NCI-H1930 (cell line): Measurements from ENCODE around the gene PLEKHM3.
"Not testable (repeated sequence)": the region's sequence is repeated elsewhere in the genome, so short reads cannot be mapped to it uniquely, and the experiment has no call there.

Experiments used
- DNase-seq, 2 experiments: peaks; one replicate each; lab custom pipeline; 2025; lab: John Stamatoyannopoulos, UW

PLEKHM3 gene

DNA sequence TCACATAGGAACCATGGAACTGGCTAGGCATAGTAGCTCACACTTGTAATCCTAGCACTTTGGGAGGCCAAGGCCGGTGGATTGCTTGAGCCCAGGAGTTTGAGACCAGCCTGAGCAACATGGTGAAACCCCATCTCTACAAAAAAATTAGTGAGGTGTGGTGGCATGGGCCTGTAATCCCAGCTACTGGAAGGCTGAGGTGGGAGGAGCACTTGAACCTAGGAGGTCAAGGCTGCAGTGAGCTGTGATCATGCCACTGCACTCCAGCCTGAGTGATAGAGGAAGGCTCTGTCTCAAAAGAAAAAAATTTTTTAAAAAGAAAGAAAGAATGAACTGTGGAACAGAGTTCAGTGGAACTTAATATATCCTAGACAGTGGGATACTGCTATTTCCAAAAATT is 76.1 kb downstream of the PLEKHM3 start:
- not testable (repeated sequence) for DNase-seq

DNA sequence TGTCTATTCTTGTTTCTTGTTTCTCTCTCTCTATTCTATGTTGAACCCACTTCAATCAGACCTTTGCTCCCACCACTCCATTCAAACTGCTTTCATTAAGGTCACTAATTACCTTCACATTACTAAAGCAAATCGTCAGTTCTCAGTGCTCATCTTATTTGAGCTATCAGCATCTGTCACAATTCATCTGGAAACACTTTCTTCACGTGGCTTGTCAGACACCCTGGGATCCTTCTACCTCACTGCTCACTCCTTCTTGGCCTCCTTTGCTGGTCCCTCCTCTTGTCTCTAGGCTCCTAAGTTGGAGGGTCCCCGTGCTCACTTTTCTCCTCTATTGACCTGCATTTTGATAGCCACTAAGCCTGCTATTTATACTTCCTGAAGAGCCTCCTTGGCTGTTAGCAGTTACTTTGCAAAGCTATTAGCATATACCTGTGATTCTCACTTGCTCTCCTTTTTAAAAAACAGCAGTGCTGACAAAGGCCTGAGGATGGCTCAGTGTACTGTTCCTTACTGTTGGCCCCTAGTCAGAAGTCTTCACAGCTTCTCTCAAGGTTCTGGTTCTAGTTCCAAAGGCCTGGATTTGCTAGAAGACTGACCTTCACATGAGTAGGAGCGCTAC is 80.2 kb downstream of the PLEKHM3 start:
- no peak for DNase-seq

DNA sequence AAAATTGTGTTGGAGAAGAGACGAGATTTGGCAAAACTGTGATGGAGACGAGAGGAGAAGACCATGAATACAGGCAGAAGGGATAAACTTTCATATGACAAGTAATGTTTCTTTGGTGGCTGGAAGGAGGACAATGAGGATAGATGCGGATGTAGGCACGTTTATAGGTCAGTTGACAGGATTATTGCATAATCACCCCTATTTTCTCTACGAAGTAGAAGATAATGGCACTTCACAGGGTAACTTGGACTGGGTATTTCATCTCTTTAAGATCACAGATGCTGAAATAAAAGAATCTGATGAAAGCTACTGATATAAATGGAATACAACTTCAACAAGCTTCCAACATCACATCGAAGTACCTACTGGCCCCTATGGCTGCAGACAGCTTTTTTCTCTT is 81.0 kb downstream of the PLEKHM3 start:
- DNase-seq = no peak

DNA sequence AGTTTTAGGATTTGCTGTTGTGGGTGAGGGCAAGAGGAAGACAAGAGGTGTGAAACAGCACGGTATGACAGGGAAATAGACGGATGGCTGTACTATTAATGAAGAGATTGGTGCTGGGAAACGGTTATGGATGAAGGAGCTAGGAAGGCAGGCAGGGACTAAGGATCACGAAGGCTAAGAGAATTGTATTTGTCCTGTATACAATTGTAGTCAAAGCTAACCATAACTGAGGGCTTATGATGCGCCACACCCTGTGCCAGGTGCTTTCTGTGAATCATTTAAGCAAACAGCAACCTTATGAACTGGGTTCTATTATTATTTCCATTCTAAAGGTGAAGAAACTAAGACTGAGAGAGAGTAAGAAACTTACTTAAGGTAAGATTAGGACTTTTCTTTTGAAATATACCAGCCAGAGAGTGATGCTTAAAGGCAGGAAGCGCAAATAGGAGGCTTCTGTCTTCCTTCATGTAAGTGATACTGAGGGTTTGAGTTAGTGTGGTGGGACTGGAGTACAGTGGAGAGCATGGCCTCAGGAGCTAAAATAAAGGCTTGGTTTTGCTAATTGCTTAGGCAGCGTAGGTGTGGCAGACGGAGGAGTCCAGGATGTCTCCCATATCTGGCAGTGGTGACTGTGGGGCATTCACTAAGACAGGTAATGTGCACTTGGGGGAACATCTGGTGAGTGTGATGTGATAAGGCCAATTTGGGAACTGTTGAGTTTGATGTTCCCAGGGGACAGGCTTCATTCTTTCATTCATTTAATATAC is 85.8 kb downstream of the PLEKHM3 start:
- DNase-seq = no peak

DNA sequence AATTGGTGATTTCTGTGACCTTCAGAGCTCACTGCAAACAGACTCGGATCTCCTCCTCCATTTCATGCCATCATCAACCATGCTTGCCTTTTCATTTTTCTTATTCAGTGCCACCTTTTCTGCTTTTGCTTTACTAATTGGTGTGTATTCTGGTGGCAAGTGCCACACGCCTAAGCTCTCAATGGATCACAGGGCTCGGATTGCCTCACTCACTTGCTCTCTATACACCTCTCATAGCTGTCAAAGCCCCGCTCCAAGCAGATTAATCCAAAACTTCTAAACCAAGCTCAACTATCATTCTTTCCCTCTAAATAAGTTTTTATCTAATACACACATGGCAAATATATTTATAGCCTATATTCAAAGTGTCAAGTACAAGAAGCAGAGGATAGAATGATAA is 86.4 kb downstream of the PLEKHM3 start:
- DNase-seq = no peak

DNA sequence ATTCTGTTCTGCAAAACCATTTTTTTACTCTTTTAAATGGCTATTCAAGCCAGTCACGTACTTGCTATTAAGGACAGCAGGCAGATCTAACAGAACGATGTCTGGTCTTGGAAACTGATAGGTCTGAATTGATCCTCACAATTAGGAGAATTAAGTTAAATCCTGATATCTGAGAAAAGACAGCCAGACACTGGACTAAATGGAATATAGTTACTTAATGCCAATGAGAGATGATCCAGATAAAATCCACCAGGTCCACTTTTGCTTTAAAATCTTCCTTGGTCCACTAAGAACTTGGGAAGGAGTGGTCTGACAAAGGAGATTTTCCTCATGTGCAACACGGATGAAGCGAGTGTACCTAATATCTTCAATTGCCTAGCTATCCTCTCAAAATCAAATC is 86.9 kb downstream of the PLEKHM3 start:
- DNase-seq = no peak

DNA sequence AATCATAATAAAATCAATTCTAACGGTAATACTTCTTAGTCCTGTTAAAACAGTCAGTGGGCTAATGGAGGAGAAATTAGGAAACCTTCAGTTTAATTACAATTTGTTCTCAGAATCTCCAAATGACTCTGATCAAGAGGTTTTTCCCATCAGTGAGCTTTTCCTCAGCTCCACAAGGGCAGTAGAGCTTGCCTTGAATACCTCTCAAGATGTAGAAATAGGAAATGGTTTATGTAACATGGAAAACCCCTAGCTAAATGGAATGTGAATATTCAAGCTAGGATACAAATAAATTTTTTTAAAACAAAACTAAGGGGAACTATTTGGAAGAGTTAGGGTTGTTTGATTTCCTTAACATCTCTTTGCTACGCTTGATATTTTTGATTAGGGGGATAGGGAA is 87.5 kb downstream of the PLEKHM3 start:
- no peak for DNase-seq

DNA sequence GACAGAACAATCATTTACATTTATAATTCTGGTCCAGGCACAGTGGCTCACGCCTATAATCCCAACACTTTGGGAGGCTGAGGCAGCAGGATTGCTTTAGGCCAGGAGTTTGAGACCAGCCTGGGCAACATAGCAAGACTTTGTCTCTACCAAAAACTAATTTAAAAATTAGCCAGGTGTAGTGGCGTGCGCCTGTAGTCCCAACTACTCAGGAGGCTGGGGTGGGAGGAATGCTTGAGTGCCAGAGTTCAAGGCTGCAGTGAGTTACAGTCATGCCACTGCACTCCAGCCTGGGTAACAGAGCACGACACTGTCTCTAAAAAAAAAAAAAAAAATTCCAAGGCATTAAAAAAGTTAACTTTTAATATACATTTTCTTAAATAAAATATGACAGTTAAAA is 88.1 kb downstream of the PLEKHM3 start:
- no peak for DNase-seq

DNA sequence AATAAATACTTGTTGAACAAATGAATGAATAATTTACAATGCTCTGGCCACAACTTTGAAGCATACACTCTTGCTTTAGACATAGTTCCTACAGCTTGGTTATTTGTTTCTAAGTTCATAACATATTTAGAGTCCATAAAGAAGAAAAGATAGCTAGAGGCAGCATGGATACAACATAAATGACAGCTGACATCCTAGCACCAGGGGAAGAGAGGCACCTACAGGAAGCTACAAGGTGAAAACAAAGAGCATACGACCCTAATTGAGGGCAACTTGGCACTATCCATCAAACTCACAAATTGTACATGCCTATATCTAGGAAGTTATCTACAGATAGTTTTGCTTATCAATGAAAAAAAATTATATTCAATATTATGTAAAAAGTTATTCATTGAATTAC is 88.9 kb downstream of the PLEKHM3 start:
- no peak for DNase-seq

DNA sequence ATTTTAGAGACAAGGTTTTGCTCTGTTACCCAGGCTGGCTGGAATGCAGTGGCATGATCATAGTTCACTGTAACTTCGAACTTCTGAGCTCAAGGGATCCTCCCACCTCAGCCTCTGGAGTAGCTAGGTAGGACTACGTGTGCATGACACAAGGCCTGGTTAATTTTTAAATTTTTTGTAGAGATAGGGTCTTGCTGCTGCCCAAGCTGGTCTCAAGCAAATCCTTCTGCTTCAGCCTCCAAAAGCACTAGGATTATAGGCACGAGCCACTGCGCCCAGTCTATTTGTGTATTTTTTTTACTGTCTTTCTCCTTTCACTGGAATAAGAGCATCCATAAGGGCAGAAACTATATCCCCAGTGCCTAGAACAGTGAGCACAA is 89.3 kb downstream of the PLEKHM3 start:
- no peak for DNase-seq

DNA sequence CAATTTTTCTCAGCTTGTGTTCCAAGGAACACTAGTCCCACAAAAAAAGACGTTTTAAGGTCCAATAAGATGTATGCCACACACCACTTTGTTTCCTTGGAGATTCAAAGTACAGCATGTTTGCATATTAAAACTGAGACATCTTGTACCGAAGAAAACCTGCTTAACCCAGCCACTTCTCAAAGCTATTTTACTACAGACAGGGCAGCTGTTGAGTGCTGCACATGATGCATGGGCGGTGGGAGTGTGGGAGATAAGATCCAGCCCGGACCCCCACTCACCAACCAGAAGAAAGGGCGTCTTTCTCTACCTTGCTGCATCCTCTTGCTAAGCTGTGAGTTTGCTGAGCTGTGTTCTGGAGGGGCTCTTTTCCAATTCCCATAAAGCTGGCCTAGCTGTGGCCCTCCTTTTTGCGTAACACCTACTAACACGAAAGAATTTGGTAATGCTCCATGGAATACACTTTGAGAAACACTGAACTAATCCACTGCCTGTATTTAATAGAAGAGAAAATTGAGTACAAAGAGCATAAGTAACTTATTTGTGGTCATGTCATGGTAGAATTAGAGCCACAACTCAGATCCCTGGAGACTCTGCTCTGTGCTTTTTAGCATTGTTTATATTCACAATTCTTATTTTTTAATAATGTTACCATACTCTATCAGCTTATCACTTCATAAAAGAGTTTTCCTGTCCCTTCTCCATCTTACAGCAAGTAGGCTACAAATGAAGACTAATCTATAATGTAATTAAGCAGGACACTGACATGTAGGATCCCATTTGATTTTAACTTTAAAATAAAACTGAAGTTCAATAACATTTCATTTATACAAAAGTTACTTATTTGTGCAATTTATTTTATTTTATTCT is 90.0 kb downstream of the PLEKHM3 start:
- DNase-seq = no peak

DNA sequence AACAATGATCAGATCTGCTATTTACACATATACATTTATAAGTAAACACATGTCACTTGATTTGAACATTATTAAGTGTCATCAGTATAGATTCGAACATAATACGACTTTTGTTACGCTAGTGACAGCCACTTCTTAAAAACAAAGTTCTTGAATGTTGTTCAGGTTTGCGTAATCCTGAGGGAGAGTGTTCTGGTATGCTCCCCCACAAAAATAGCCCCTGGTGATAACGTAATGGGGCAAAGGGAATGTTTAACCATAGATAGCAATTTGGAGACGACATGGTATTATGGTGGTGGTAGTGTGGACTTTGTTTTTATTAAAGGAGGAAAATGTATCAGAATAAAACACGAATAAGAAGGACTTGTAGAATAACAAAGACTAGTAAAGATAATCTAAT is 90.6 kb downstream of the PLEKHM3 start:
- no peak for DNase-seq

DNA sequence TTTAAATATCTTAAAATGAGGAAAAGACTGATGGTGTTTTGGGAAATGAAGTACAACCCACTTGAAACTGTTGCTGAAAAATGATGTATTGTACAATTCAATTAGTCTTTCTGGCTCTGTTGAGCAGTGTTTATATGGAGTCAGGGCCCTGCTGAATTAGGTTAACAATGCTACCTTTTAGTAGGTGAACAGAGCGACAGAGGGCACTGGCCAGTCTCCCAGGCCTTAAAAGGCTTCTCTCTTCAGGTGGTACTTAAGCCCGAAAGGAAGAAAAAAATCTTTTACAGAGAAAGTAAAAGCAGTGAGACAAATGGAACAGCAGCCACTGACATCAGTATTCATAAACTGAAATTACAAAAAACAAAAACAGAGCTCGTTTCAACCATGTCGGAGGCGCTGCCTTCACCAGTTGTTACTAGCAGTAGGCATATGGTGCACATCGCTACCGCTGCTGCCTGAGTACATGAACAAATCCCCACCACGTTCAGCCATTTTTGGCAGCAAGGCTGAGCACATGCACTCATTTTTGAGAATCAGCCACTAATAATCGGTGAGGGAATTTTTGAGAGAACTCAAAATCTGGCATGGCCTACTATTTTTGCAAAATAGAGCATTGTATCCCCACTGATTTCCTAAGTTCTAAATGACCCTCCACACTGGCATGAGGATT is 91.8 kb downstream of the PLEKHM3 start:
- DNase-seq = peak in 1 of 2 experiments; percentile 12

DNA sequence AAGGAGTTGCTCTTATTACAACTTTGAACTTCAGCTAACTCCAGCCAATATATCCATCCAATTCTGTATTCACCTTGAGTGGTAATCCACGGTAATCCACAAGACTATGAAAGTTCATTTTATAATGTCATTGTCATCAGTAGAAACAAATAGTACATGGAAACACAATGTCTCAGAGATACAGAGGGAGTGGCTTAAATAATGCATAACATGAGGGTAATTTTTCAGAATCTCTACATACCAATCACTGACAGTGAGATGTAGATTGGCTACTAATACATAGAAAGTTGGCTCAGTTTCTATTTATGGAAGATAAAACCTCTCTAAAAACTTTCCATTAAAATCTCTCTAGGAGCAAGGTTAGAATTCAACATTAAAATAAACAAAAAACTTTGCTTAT is 93.2 kb downstream of the PLEKHM3 start:
- DNase-seq = no peak

DNA sequence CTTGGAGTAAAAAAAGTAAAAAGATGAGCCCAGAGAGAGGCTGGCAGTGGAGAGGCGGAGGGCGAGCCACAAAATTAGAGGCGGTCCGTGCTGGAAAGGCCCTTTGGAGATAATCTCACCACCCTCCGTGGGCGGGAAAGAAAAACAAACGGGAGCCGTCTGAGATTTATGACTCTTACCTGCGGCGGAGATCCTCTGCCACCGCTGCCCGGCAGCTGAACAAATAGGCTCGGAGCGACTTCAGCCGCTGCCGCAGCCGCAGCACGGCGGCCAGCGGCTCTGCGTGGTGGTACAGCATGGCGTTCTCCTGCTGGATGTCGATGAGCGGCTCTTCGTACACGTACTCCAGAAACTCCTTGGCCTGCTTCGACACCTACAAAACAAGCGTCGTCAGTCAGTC is 94.6 kb downstream of the PLEKHM3 start:
- peak; percentile 62 to 67 for DNase-seq

DNA sequence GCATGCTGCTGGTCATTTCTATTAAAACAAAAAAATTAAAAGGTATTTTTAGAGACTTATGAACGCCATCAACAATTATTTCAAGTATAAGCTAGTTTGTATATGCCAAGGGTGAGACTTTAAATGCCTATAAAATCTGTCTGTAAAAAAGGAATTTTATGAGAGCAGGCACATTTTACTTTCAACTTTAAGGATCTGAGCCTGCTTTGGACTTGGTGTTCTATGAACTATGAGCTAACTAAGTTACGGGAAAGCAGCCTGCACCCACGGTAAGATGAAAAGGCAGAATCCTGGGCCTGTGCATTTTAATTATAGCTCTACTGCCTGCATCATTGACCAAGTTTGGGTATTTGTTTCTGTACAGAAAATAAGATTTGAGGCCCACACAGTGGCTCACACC is 95.4 kb downstream of the PLEKHM3 start:
- DNase-seq = no peak

DNA sequence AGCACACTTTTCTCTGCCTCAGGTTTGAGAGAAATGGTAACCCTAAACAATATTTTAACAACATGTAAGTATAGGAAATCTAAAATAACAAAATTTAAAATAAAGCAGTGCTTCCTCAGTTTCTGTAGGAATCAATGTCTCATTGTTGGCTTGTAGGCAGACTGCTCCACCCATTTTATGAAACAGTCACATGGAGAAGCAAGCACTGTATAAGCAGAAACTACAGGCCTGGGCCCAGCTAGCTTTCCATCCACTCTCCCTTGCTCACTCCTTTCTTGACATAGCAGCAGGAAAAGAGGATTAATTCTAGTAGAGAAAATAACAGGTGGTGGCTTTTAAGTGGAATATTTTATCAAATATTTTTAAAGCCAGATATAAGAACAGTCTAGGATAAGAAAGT is 97.2 kb downstream of the PLEKHM3 start:
- no peak for DNase-seq

DNA sequence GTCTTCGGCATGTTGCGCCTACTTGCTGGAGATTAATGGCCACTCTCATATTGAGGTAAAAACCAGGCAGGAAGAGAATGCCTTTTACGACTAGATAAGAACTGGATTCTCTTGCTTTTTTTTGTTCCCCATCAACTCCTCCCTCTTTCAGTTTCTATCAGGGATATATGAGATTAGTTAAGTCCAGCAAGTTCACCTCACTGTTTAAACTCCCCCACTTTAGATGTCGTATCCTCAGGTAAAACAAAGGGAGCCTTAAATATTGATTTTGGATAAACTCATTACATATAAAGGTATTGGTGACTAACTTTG is 98.4 kb downstream of the PLEKHM3 start:
- DNase-seq = no peak

DNA sequence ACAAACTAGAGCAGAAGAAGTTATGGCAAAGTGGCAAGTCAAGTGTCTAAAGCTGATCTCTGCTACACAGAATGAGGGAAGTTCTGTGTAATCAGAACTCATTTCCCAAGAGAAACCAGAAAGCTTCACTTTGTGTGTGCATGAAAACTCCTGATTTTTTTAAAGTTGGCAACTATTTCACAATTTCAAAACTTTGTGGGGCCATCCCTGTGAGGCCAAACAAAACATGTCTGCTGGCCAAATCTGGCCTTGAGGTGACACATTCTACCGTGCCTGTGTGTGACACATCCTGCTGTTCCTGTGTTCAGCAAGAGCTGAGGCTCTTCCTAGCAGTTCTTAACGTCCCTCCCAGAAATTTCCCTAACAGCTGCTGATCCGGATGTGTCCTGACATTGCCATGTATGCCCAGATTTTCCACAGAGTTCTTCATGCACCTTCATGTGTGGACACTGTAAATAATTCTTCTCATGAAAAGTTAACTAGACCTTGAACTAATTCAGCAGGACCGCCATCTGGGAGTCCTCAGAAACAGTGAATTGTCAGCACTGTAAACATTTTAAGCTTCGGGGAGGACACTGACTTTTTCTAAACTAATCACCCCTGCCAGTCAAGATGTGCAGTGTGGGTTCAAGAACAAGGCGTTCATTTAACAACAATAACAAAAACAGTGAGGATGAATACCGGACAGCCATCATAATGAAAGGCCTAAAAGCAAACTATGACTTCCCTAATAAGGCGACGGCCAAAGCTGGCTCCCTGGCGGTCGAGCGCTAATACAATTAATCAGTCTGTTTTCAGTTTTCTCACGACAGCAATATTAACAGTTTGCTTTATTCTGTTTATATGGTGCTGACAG is 99.0 kb downstream of the PLEKHM3 start:
- DNase-seq = no peak

DNA sequence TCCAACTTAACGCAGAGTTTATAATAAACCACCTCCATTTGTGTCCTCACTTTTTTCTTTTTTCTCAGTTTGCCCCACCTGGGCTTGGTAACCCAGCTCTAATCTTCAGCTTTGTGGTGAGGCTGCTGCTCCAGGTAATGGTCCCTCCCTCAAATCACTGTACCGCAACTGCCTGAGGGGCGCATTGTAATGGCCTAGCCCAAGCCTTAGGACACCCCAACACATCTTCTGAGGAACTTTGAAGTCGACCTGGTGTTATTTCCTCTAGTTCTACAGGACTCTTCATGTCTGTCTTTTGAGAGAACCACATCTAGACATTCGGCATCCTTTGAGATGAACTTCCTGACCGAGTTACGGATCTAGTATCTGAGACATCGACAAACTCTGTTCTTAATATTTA is 99.7 kb downstream of the PLEKHM3 start:
- no peak for DNase-seq

DNA sequence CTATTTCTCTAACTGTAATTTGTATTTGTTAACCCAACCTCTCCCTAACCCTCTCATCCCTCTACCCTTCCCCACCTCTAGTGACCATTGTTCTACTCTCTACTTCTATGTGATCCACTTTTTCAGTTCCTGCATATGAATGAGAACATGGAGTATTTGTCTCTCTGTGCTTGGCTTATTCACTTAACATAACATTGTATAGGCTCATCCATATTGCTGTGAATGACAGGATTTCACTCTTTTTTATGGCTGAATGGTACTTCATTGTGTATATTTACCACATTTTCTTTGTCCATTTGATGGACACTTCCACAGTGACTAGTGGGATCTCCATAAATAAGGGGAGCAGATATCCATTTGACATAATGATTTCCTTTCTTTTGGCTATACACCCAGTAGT is 103.7 kb downstream of the PLEKHM3 start:
- no peak for DNase-seq

DNA sequence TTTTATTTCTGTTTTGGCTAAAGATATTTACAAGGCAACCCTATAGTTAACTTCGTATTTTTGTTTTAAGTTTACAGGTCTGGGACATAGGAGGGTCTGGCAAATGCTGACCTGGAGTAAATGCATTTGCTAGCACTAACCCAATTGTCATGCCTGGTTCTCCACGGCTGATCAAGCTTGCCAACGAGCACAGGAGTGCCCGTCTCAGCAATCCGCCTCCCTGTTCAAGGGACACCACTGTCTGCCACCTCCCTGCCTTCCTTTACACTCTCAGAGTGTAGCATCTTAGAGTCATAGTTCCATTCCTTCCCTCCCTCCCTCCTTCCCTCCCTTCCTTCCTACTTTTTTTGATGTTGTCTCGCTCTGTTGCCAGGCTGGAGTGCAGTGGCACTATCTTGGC is 104.6 kb downstream of the PLEKHM3 start:
- DNase-seq = no peak
